ENCODE measurements around the gene ZNF275. TPM values are rescaled to one million over a fixed set of nuclear protein-coding genes. Genes with fewer than 3 reads are reported as not detected.

Gene ZNF275
- total RNA-seq, 1 donor from 2014 or later, result 7.5 TPM

GRCh38 chrX:153377727-153378126, 43.8 kb downstream of the ZNF275 start:
- Histone ChIP-seq H3K9me3 (ENCODE audit: low read depth) (peaks cover 6% of the 10 kb centered on the region), H3K27ac (no peak overlapping the region)
- H3K9me3 Mint-ChIP-seq, result peaks cover 23% of the 10 kb centered on the region

GRCh38 chrX:153378607-153379006, 44.7 kb downstream of the ZNF275 start:
- no peaks in the 10 kb centered on the region for H3K4me1 Mint-ChIP-seq
- H3K9me3 Mint-ChIP-seq, result peaks cover 23% of the 10 kb centered on the region
- Histone ChIP-seq H3K9ac (no peak overlapping the region), H3K79me2 (ENCODE audit: low read depth) (no peaks in the 10 kb centered on the region), H2AFZ (replicated peaks) (no peak overlapping the region), H3K27ac (no peak overlapping the region), H3K4me1 (no peaks in the 10 kb centered on the region), H3F3A (ENCODE audit: low read depth) (peaks cover 12% of the 10 kb centered on the region), H3K4me2 (no peak overlapping the region), H3K36me3 (no peaks in the 10 kb centered on the region), H3K4me3 (no peak overlapping the region), H4K20me1 (ENCODE audit: low read depth) (no peaks in the 10 kb centered on the region), H3K27me3 (no peaks in the 10 kb centered on the region), H3K9me3 (ENCODE audit: low read depth) (peaks cover 6% of the 10 kb centered on the region)
- H3K27ac Mint-ChIP-seq, result no peak overlapping the region
- no peaks in the 10 kb centered on the region for H3K36me3 Mint-ChIP-seq
- peaks cover 7% of the 10 kb centered on the region for H3K27me3 Mint-ChIP-seq (ENCODE audit: insufficient read depth, low read depth)
- DNase-seq (ENCODE audit: low spot score), result no peak
- TF ChIP-seq CTCF (IDR thresholded peaks at IDR 0.05) (no peak), EZH2phosphoT487 (IDR thresholded peaks at IDR 0.05) (no peak), EZH2 (IDR thresholded peaks at IDR 0.05) (no peak)
- H3K4me3 Mint-ChIP-seq, result no peak overlapping the region

More at GRCh38 chrX:153377727-153378126, 43.8 kb downstream of the ZNF275 start:
- Histone ChIP-seq H3K27me3 (no peaks in the 10 kb centered on the region), H3K9ac (no peak overlapping the region), H3K36me3 (no peaks in the 10 kb centered on the region), H3K4me2 (no peak overlapping the region), H3F3A (ENCODE audit: low read depth) (peaks cover 4% of the 10 kb centered on the region), H2AFZ (replicated peaks) (no peak overlapping the region), H3K79me2 (ENCODE audit: low read depth) (no peaks in the 10 kb centered on the region), H3K4me3 (no peak overlapping the region), H3K4me1 (no peaks in the 10 kb centered on the region), H4K20me1 (ENCODE audit: low read depth) (no peaks in the 10 kb centered on the region)
- no peaks in the 10 kb centered on the region for H3K36me3 Mint-ChIP-seq
- no peak overlapping the region for H3K4me3 Mint-ChIP-seq
- H3K27me3 Mint-ChIP-seq (ENCODE audit: insufficient read depth, low read depth), result peaks cover 7% of the 10 kb centered on the region
- DNase-seq (ENCODE audit: low spot score), result no peak
- H3K27ac Mint-ChIP-seq, result no peak overlapping the region
- TF ChIP-seq EZH2phosphoT487 (IDR thresholded peaks at IDR 0.05), result no peak
- TF ChIP-seq CTCF (IDR thresholded peaks at IDR 0.05), result no peak
- no peak for TF ChIP-seq EZH2 (IDR thresholded peaks at IDR 0.05)
- H3K4me1 Mint-ChIP-seq, result no peaks in the 10 kb centered on the region

- no peak overlapping the region for H3K9ac ChIP-seq
- no peaks in the 10 kb centered on the region for H4K20me1 ChIP-seq (ENCODE audit: low read depth)
- H3K4me3 Mint-ChIP-seq, result no peak overlapping the region
- no peak overlapping the region for H3K27ac Mint-ChIP-seq
- peaks cover 20% of the 10 kb centered on the region for H3K9me3 Mint-ChIP-seq
- no peaks in the 10 kb centered on the region for H3K4me1 Mint-ChIP-seq
- peaks cover 12% of the 10 kb centered on the region for H3F3A ChIP-seq (ENCODE audit: low read depth)
- H2AFZ ChIP-seq (replicated peaks), result no peak overlapping the region
- peaks cover 6% of the 10 kb centered on the region for H3K9me3 ChIP-seq (ENCODE audit: low read depth)
- no peaks in the 10 kb centered on the region for H3K4me1 ChIP-seq
- H3K27me3 Mint-ChIP-seq (ENCODE audit: insufficient read depth, low read depth), result peaks cover 7% of the 10 kb centered on the region
- TF ChIP-seq EZH2 (IDR thresholded peaks at IDR 0.05) (no peak), CTCF (IDR thresholded peaks at IDR 0.05) (no peak), EZH2phosphoT487 (IDR thresholded peaks at IDR 0.05) (no peak)
- no peak overlapping the region for H3K4me3 ChIP-seq
- no peak for DNase-seq (ENCODE audit: low spot score)
- H3K27ac ChIP-seq, result no peak overlapping the region
- no peaks in the 10 kb centered on the region for H3K36me3 Mint-ChIP-seq
- no peaks in the 10 kb centered on the region for H3K79me2 ChIP-seq (ENCODE audit: low read depth)
- no peaks in the 10 kb centered on the region for H3K36me3 ChIP-seq
- H3K27me3 ChIP-seq, result no peaks in the 10 kb centered on the region
- H3K4me2 ChIP-seq, result no peak overlapping the region
These were observed 45.6 kb downstream of the ZNF275 start for GRCh38 chrX:153379508-153379907.
